ENCODE measurements around the gene AGBL4. TPM values are rescaled to one million over a fixed set of nuclear protein-coding genes. Genes with fewer than 3 reads are reported as not detected.

AGBL4 gene
- total and polyA plus RNA-seq, 2 of the 13 experiments (the other 11 are each of a cell fraction or from before 2014, with no cell fraction given): not detected

DNA sequence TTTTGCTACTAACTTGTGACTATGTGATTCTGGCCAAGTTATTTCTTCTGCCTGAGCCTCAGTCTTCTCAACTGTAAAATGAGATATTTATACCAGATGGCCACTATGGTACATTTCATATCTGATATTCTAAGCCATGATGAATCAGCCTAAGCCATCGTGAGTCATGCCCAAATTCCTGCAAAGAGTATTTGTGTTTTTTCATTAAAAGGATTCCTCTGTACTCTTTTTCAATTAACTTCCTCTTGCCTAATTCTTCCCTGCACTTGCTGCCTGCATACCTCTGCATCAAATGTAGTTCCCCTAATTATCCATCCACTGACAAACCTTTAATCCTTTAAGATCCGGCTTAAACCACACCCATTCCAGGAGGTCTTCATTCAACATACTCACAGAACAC lies 672.0 kb downstream of the AGBL4 start:
- H3K36me3 ChIP-seq (replicated peaks in 1 of 2; ENCODE audit: control insufficient read depth in 1 of 2, insufficient read depth in 2 of 2, low read length in 2 of 2): no peaks in the 10 kb centered on the region
- no peaks in the 10 kb centered on the region for H3K27me3 ChIP-seq (ENCODE audit: control insufficient read depth in 1 of 2, insufficient read depth in 2 of 2, low read length in 2 of 2)
- H3K4me3 ChIP-seq (replicated peaks in 1 of 3; ENCODE audit: insufficient read depth in 1 of 3, low read depth in 2 of 3, low read length in 3 of 3): no peak overlapping the region
- no peak for DNase-seq (ENCODE audit: low spot score)
- H3K9ac ChIP-seq (ENCODE audit: insufficient read depth, low read depth, low read length): no peak overlapping the region
- peaks cover 75% of the 10 kb centered on the region for H3K9me3 ChIP-seq (ENCODE audit: low read length)
- ChIA-PET POLR2A (no interaction called here), CTCF (ENCODE audit: low intra/inter-chr PET ratio, low total read pairs) (no interaction called here)
- FAIRE-seq: no peak
- no peak overlapping the region for H2AFZ ChIP-seq (ENCODE audit: low read length)
- no peaks in the 10 kb centered on the region for H3K4me1 ChIP-seq (ENCODE audit: insufficient read depth, low read length)
- 2% methylated on average over 2 of the region's 2 CpGs for WGBS (ENCODE audit: low lambda C conversion rate)
- no peaks in the 10 kb centered on the region for H3K79me2 ChIP-seq (ENCODE audit: insufficient read depth, low read length)
- H3K4me2 ChIP-seq (ENCODE audit: low read depth, low read length): no peak overlapping the region
- in situ Hi-C loops (cut with HindIII; ENCODE audit: extremely low pct_ligation_motif_present, low pct_unique_long_range_greater_than_20kb) (no loop called here), intact Hi-C loops (cut with micrococcal nuclease; ENCODE audit: unreplicated experiment) (no loop called here)
- ATAC-seq: no peak
- BruUV-seq (replicated peaks): no TSS peak
- TF ChIP-seq PBX2 (CRISPR knock-in tag; IDR thresholded peaks at IDR 0.05): no peak
- TF ChIP-seq CEBPB (IDR thresholded peaks at IDR 0.05; ENCODE audit: borderline replicate concordance, low read depth, low read length): no peak
- no peak for TF ChIP-seq ZMYM3 (CRISPR knock-in tag; IDR thresholded peaks at IDR 0.05)
- TF ChIP-seq, protein P1, sequence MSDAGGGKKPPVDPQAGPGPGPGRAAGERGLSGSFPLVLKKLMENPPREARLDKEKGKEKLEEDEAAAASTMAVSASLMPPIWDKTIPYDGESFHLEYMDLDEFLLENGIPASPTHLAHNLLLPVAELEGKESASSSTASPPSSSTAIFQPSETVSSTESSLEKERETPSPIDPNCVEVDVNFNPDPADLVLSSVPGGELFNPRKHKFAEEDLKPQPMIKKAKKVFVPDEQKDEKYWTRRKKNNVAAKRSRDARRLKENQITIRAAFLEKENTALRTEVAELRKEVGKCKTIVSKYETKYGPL (CRISPR knock-in tag; IDR thresholded peaks at IDR 0.05): no peak
- TF ChIP-seq ELF4 (CRISPR knock-in tag; IDR thresholded peaks at IDR 0.05; ENCODE audit: borderline replicate concordance): no peak
- TF ChIP-seq MYNN (CRISPR knock-in tag; IDR thresholded peaks at IDR 0.05; ENCODE audit: low read depth): no peak
- no peak for TF ChIP-seq ZNF703 (CRISPR knock-in tag; IDR thresholded peaks at IDR 0.05; ENCODE audit: borderline replicate concordance)
- no peak for TF ChIP-seq HOXD1 (CRISPR knock-in tag; IDR thresholded peaks at IDR 0.05)
- TF ChIP-seq, protein P2, sequence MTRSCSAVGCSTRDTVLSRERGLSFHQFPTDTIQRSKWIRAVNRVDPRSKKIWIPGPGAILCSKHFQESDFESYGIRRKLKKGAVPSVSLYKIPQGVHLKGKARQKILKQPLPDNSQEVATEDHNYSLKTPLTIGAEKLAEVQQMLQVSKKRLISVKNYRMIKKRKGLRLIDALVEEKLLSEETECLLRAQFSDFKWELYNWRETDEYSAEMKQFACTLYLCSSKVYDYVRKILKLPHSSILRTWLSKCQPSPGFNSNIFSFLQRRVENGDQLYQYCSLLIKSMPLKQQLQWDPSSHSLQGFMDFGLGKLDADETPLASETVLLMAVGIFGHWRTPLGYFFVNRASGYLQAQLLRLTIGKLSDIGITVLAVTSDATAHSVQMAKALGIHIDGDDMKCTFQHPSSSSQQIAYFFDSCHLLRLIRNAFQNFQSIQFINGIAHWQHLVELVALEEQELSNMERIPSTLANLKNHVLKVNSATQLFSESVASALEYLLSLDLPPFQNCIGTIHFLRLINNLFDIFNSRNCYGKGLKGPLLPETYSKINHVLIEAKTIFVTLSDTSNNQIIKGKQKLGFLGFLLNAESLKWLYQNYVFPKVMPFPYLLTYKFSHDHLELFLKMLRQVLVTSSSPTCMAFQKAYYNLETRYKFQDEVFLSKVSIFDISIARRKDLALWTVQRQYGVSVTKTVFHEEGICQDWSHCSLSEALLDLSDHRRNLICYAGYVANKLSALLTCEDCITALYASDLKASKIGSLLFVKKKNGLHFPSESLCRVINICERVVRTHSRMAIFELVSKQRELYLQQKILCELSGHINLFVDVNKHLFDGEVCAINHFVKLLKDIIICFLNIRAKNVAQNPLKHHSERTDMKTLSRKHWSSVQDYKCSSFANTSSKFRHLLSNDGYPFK (CRISPR knock-in tag; IDR thresholded peaks at IDR 0.05; ENCODE audit: borderline replicate concordance): no peak
- TF ChIP-seq ZNF451 (CRISPR knock-in tag; IDR thresholded peaks at IDR 0.05): no peak
- TF ChIP-seq, protein P3, sequence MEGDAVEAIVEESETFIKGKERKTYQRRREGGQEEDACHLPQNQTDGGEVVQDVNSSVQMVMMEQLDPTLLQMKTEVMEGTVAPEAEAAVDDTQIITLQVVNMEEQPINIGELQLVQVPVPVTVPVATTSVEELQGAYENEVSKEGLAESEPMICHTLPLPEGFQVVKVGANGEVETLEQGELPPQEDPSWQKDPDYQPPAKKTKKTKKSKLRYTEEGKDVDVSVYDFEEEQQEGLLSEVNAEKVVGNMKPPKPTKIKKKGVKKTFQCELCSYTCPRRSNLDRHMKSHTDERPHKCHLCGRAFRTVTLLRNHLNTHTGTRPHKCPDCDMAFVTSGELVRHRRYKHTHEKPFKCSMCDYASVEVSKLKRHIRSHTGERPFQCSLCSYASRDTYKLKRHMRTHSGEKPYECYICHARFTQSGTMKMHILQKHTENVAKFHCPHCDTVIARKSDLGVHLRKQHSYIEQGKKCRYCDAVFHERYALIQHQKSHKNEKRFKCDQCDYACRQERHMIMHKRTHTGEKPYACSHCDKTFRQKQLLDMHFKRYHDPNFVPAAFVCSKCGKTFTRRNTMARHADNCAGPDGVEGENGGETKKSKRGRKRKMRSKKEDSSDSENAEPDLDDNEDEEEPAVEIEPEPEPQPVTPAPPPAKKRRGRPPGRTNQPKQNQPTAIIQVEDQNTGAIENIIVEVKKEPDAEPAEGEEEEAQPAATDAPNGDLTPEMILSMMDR (CRISPR knock-in tag; IDR thresholded peaks at IDR 0.05): no peak
- no peak for TF ChIP-seq ZNF557 (CRISPR knock-in tag; IDR thresholded peaks at IDR 0.05)
- no peak for TF ChIP-seq MED13 (CRISPR knock-in tag; IDR thresholded peaks at IDR 0.05)
- no peak for TF ChIP-seq ZBTB7A (CRISPR knock-in tag; IDR thresholded peaks at IDR 0.05)
- TF ChIP-seq ZSCAN25 (CRISPR knock-in tag; IDR thresholded peaks at IDR 0.05): no peak
- no peak for TF ChIP-seq ZSCAN12 (CRISPR knock-in tag; IDR thresholded peaks at IDR 0.05)
- no peak for TF ChIP-seq RCOR2 (CRISPR knock-in tag; IDR thresholded peaks at IDR 0.05)
- no peak for TF ChIP-seq FOSL1 (CRISPR knock-in tag; IDR thresholded peaks at IDR 0.05; ENCODE audit: borderline replicate concordance)
- no peaks in the 10 kb centered on the region for H4K20me1 ChIP-seq (ENCODE audit: insufficient read depth, low read length)
- no peak overlapping the region for H3K27ac ChIP-seq (ENCODE audit: extremely low read length, insufficient read depth, low read length)
